ENCODE measurements around the gene EME2.

Gene EME2

GRCh38 chr16:1818873-1819525 is 46.4 kb downstream of the EME2 start:
- DNase-seq (ENCODE audit: low spot score): no peak

GRCh38 chr16:1819611-1820010 is 47.0 kb downstream of the EME2 start:
- DNase-seq (ENCODE audit: low spot score): no peak

DNA sequence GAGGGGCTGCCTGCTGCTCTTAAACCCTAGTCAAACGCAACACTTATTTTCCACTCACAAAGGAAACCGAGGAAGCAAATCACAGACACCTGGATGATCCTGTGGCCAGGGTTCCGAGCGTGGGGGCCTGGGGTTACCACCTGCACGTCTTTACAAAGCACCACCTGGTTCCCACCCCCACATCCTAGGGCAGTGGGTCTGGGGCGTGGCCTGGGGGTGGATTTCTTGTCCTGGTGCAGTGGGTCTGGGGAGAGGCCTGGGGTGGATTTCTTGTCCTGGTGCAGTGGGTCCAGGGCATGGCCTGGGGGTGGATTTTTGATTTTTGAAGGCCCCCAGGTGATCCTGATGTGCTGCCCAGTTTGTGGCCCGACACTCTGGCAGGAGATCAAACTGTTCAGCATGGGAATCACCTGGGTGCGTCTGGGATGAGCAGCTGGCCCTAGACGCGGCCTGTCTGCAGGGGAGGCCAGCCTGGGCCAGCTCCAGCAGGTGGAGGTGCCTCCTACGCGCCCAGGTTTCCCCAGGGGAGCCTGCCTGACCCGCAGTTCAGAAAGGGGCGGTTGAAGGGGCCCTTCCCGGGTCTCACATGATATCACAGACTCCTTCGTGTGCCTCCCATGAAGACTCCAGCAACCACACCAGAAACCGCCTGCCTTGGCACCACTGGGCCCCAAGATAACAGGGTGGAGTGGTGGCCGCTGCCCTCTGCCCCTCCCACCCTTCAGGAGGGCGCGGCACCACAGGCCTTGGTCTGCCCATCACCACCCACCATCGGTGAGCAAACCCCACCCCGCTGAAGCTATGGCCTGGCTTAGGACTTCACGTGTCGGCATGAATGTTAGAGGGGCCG is 47.7 kb downstream of the EME2 start:
- no peak for DNase-seq (ENCODE audit: low spot score)

DNA sequence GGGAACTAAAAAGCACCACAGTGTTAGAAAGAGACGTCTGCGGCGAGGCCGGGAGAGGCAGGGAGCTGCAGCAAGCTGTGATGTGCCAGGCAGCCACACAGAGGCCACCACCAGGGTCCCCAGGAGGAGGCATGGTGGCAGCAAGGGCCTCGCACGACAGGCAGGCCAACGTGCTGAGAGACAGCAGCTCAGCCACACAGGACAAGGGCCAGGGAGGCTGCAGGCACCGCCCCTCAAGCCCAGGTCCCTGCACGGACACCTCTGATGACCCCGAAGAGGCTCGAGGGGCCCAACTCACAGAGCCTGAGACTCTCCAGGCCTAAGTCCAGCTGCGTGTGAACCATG is 48.3 kb downstream of the EME2 start:
- DNase-seq (ENCODE audit: low spot score): no peak

GRCh38 chr16:1821861-1822611 is 49.4 kb downstream of the EME2 start:
- DNase-seq (ENCODE audit: low spot score): no peak

DNA sequence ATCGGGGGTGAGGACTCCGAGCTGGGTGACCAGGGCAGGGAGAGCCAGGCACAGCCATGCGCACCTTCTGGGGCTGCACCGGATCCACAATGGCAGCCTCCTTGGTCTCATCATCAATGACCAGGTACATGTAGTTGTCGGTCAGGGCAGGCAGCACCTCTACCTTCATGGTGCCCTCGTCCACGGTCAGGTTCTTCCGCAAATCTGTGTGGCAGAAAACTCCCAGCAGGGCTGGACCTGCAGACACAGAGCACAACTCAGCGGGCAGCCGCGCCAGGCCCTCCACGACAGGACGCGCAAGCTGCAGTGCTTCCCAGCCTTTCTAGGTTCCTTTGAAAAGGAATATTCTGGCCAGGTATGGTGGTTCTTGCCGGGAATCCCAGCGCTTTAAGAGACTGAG is 50.2 kb downstream of the EME2 start:
- no peak for DNase-seq (ENCODE audit: low spot score)

GRCh38 chr16:1823821-1824220 is 51.2 kb downstream of the EME2 start:
- peak; percentile 27 for DNase-seq (ENCODE audit: low spot score)

DNA sequence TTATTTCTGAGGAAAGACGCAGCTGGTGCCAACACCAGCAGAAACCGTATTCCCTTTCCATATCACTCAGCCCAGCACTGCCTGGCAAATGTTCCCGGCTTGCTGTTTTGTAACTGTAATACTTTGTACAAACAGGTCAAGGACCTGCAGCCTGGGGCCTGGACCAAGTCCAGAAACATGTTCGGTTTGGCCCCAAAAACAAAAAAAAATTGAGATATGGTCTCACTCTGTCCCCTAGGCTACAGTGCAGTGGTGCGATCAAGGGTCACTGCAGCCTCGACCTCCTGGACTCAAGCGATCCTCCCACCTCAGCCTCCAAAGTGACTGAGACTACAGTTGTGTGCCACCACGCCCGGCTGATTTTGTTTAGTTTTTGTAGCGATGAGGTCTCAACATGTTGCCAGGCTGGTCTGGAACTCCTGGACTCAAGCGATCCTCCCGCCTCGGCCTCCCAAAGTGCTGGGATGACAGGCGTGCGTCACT is 52.8 kb downstream of the EME2 start:
- no peak for DNase-seq (ENCODE audit: low spot score)

Data from GM03348 (cell line).